Calu3 (cell line): ENCODE measurements around the gene TMEM132A. TPM values are rescaled to one million over a fixed set of nuclear protein-coding genes. Genes with fewer than 3 reads are reported as not detected.
A peak's percentile ranks its signal among the peaks of the same experiment; 100 is the strongest.

Experiments used
- BruUV-seq: library from RNA; stranded (reverse); fragments of 400-500 nt; replicated peaks from 2 replicates; lab custom pipeline; 2021; lab: Mats Ljungman, UMichigan
- CTCF ChIA-PET: fragments of 300-600 bp; sonication (Branson Sonifier 250); formaldehyde crosslinking; loops from one replicate; lab custom pipeline; 2022; ENCODE audit warnings: antibody characterized with exemption; lab: Charles Lee
- DNase-seq: peaks from one replicate; pipeline ENCODE4 v3.0.0; 2022
- H3K27ac Mint-ChIP-seq: one replicate; pipeline ENCODE4 v1.8.0; 2022; ENCODE audit warnings: mixed read lengths; ENCODE audit not compliant: unreplicated experiment
- H3K27me3 Mint-ChIP-seq: one replicate; pipeline ENCODE4 v1.8.0; 2022; ENCODE audit warnings: mixed read lengths; ENCODE audit not compliant: unreplicated experiment
- H3K36me3 Mint-ChIP-seq: one replicate; pipeline ENCODE4 v1.8.0; 2022; ENCODE audit warnings: mild to moderate bottlenecking, moderate library complexity, mixed read lengths; ENCODE audit not compliant: insufficient read depth, unreplicated experiment
- H3K4me1 Mint-ChIP-seq: one replicate; pipeline ENCODE4 v1.8.0; 2022; ENCODE audit warnings: mild to moderate bottlenecking, low read depth, mixed read lengths; ENCODE audit not compliant: unreplicated experiment
- H3K4me3 Mint-ChIP-seq: one replicate; pipeline ENCODE4 v1.8.0; 2022; ENCODE audit warnings: mild to moderate bottlenecking, low read depth, moderate library complexity, mixed read lengths; ENCODE audit not compliant: unreplicated experiment
- H3K9me3 Mint-ChIP-seq: one replicate; pipeline ENCODE4 v1.8.0; 2022; ENCODE audit warnings: low read depth, mixed read lengths; ENCODE audit not compliant: unreplicated experiment
- intact Hi-C: fragments of 100-400 bp; cut with micrococcal nuclease; formaldehyde crosslinking; loops from one replicate; pipeline ENCODE4 v1.10.0; 2022; ENCODE audit not compliant: unreplicated experiment
- total RNA-seq: library from RNA; stranded (reverse); gene quantifications from 2 replicates; pipeline ENCODE4 v1.2.3, GENCODE V29; 2022
- TF ChIP-seq, protein P1 (sequence below): fragments of 200-600 bp; IDR thresholded peaks from one replicate; pipeline ENCODE4 v1.8.0; 2022; ENCODE audit warnings: antibody characterized with exemption; ENCODE audit not compliant: unreplicated experiment

TMEM132A gene
- total RNA-seq, 1 experiment from 2014 or later, result 116 TPM

DNA sequence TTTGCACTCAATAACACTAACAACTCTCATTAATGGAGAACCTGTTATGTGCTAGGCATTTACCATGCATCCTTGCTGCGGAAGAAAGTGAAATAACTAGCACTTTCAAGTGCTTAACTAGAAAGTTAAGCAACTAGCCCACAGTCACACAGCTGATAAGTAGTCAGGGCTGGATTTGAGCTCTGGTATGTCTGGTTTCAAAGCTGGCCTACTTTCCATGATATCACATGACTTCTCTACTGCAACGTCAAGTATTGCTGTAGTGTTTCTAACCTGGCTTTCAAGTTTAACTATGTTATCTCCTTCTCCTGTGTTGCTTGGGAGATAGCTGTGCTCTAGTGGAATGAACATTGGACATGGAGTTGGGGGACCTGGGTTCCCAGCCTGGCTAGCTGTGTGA, 15.6 kb downstream of the TMEM132A start:
- peaks cover 12% of the 10 kb centered on the region for H3K4me1 Mint-ChIP-seq
- no peaks in the 10 kb centered on the region for H3K9me3 Mint-ChIP-seq
- H3K27me3 Mint-ChIP-seq, result no peaks in the 10 kb centered on the region
- no peak for DNase-seq
- H3K36me3 Mint-ChIP-seq, result peaks cover 13% of the 10 kb centered on the region
- intact Hi-C loops, result no loop called here
- CTCF ChIA-PET, result no interaction called here
- no peak overlapping the region for H3K27ac Mint-ChIP-seq
- BruUV-seq, result no TSS peak
- H3K4me3 Mint-ChIP-seq, result no peak overlapping the region
- TF ChIP-seq, protein P1, sequence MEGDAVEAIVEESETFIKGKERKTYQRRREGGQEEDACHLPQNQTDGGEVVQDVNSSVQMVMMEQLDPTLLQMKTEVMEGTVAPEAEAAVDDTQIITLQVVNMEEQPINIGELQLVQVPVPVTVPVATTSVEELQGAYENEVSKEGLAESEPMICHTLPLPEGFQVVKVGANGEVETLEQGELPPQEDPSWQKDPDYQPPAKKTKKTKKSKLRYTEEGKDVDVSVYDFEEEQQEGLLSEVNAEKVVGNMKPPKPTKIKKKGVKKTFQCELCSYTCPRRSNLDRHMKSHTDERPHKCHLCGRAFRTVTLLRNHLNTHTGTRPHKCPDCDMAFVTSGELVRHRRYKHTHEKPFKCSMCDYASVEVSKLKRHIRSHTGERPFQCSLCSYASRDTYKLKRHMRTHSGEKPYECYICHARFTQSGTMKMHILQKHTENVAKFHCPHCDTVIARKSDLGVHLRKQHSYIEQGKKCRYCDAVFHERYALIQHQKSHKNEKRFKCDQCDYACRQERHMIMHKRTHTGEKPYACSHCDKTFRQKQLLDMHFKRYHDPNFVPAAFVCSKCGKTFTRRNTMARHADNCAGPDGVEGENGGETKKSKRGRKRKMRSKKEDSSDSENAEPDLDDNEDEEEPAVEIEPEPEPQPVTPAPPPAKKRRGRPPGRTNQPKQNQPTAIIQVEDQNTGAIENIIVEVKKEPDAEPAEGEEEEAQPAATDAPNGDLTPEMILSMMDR, result no peak

DNA sequence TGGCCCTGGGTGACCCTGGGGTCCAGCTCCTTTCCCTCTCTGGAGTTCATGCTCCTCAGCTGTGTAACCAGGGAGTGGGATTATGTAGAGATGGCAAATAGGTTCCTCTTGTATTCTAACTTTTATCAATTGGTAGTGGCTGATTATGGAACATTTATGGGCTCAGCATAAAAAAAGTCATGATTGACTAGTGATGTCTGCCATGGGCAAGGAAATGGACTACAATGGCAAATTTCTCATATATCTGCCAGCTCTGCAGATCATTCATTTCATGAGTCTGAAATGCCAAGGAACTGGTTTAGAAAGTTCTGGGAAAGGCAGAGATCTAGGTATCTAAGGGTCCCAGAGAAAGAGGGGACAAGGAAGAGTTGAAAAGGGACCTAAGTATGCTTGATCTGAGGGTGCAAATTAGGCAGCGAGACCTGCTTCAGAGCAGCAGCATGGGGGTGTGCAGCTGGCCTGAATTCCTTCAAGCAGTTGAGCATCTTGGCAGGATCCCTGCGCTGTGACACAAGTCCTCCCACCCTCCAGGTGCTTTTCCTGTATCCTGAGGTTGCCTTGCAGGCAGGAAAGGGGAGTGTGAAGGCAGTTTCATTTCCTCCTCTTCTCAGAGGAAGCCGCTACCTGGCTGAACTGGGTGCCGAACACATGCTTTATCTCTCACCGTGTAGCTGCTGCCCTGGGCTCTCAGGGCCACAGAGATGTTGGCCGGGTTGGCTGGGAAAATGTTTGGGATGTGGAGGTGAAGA, 17.3 kb downstream of the TMEM132A start:
- intact Hi-C loops, result no loop called here
- peaks cover 13% of the 10 kb centered on the region for H3K36me3 Mint-ChIP-seq
- H3K9me3 Mint-ChIP-seq, result no peaks in the 10 kb centered on the region
- H3K27me3 Mint-ChIP-seq, result no peaks in the 10 kb centered on the region
- BruUV-seq, result no TSS peak
- no peak overlapping the region for H3K4me3 Mint-ChIP-seq
- CTCF ChIA-PET, result interaction anchor here (0.7 kb wide), 1 partner anchor 776 kb away, joined by 3 read pairs; no protein-coding TSS in a partner anchor
- TF ChIP-seq, protein P1, result no peak
- H3K27ac Mint-ChIP-seq, result no peak overlapping the region
- DNase-seq, result no peak
- peaks cover 12% of the 10 kb centered on the region for H3K4me1 Mint-ChIP-seq

DNA sequence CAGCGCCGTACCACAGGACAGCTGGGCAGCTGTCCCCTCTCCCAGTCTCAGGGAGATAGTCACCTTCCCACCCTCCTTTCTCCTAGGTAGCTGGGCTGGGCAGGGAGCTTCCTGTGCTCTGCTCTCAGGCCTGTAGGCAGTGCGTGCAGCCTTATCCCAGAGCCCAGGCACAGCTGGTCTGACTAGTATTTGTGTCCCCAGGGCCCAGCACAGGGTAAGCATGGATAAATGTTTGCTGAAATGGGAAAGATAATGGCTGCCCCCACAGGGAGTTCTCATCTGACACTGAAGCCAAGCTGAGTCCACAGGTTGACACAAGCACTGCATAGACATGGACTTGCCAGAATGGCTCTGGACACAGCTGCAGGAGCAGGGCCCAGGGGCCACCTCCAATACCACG, 18.0 kb downstream of the TMEM132A start:
- H3K9me3 Mint-ChIP-seq, result no peaks in the 10 kb centered on the region
- peaks cover 12% of the 10 kb centered on the region for H3K4me1 Mint-ChIP-seq
- peaks cover 10% of the 10 kb centered on the region for H3K36me3 Mint-ChIP-seq
- no peak overlapping the region for H3K27ac Mint-ChIP-seq
- no peak overlapping the region for H3K4me3 Mint-ChIP-seq
- no TSS peak for BruUV-seq
- H3K27me3 Mint-ChIP-seq, result no peaks in the 10 kb centered on the region
- TF ChIP-seq, protein P1, result no peak
- DNase-seq, result no peak
- CTCF ChIA-PET, result interaction anchor here (0.7 kb wide), 1 partner anchor 777 kb away, joined by 3 read pairs; no protein-coding TSS in a partner anchor
- intact Hi-C loops, result no loop called here

DNA sequence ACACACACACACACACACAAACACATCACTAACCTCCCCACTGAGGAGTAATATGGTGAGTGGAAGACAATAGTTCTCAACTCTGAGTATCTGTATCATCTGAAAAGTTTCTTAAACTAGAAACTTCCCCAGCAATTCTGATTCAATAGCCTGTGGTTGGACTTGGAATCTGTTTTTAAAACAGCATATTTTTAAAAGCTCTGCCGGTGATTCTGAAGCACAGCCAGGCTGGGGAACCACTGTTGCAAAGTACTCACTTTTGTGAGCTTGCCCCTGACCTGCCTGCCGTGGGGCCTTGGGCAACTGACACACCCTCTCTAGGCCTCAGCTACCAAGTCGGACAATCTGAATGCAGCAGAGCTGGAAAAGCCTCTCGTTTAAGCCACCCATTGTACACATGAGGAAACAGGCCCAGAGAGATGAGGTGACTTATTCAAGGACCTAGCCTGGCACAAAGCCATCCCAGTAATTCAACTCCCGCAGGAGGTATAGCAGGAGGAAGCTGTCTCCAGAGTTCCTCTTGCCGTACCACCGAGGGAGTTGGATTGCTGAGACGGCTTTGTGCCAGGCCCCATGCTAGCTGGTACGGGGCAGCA, 18.8 kb downstream of the TMEM132A start:
- Mint-ChIP-seq H3K27me3 (no peaks in the 10 kb centered on the region), H3K4me3 (no peak overlapping the region), H3K4me1 (peaks cover 12% of the 10 kb centered on the region), H3K9me3 (no peaks in the 10 kb centered on the region), H3K36me3 (peaks cover 4% of the 10 kb centered on the region), H3K27ac (no peak overlapping the region)
- DNase-seq, result peak; percentile 76
- BruUV-seq, result no TSS peak
- CTCF ChIA-PET, result interaction anchor here (0.5 to 1.1 kb wide), 4 partner anchors 11 to 765 kb away, joined by 3 to 8 read pairs (median 4); partner anchors contain the start of gene TMEM109
- TF ChIP-seq, protein P1, result no peak
- intact Hi-C loops, result no loop called here
